ENCODE data around the gene METAP1.
"Not testable (repeated sequence)": the region's sequence is repeated elsewhere in the genome, so short reads cannot be mapped to it uniquely, and the experiment has no call there.

Gene METAP1

GRCh38 chr4:98995183-98996055 is at the start of gene METAP1:
Gene METAP1, plus strand, starts transcription at chr4:98995721. Its CDS starts 33 bp downstream, at chr4:98995754.
- peak; percentile 96 for DNase-seq (ENCODE audit: low spot score)

DNA sequence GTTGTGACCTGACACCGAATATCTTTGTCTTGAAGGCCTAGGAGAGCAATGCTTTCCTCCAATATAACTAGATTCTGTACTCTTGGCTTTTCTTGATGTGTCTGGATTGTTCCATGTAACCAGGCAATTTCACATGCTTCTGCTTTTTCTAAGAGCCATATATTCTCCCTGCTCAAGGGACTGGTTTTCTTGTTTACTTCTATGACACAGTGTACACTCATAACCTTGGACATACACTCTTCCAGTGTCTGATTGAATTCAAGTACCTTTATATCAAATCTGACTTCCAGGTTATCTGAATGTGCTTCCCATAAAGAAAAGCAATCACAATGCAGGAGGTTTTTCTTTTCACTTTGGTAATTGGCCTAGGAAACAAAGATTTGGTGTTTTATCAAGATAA is 49.2 kb upstream of the METAP1 start:
- no peak for DNase-seq (ENCODE audit: low spot score)

DNA sequence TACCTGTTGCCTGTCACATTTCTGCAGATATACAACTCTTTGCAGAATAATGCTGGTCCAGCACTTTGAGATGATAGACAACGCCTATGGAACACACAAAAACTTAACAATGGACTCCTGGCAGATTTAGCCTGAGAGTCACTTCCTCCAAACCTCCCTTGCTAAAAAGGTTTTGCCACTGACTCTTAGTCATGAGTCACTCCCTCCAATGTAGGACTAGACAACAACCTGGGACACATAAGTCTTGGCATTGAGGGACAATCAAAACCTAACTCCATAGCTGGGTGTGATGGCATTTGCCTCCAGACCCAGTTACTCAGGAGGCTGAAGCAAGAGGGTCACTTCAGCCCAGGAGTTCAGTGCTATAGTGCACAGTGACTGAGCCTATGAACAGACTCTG is 44.6 kb upstream of the METAP1 start:
- no peak for DNase-seq (ENCODE audit: low spot score)

GRCh38 chr4:98951710-98952109 is 43.8 kb upstream of the METAP1 start:
- no peak for DNase-seq (ENCODE audit: low spot score)

DNA sequence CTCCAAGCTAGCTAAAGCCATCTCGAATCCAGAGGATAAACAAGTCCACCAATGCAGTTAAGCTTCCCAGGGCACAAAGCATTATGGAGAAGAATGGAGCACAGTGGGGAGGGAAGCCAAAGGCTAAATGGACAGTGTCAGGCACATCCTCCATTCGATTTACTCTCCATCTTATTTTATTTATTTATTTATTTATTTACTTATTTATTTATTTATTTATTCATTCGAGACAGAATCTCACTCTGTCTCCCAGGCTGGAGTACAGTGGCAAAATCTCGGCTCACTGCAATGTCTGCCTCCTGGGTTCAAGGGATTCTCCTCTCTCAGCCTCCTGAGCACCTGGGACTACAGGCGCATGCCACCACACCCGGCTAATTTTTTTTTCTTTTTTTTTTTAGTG is 40.3 kb upstream of the METAP1 start:
- no peak for DNase-seq (ENCODE audit: low spot score)

- DNase-seq (ENCODE audit: low spot score): no peak
Measured at GRCh38 chr4:98958065-98958464, 37.5 kb upstream of the METAP1 start.

DNA sequence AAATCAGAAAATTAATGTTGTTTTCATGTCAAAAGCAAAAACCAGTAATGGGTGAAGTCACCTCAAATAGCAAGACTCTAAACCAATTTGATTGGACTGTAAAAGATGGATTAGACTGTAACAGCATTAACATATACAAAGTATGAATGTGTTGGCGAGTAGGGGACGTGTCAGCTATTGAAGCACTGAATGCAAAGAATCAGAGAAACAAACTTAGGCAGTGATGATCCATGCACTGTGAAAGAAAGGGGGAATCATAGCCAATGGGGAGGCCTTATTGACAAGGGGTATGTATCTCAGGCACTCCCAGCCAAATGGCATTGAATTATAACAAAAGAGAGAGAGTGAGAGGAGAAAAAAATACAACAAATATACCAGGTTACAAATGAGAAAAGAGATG is 36.1 kb upstream of the METAP1 start:
- DNase-seq (ENCODE audit: low spot score): no peak

DNA sequence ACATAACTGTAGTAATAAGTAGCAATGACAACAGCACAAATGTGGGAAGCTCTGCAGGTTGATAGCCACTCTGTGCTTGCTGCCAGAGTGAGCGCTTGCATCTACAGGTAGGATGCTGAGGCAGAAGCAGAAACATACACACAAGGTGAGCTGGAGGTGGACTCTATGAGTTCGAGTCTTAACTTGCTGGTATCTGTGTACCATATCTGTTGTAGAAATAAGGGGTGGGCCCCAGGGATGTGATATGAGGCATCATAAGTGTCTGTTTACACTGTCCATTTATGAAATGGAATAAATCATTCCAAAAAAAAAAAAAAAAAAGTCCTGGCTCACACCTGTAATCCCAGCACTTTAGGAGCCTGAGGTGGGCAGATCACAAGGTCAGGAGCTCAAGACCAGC is 33.8 kb upstream of the METAP1 start:
- no peak for DNase-seq (ENCODE audit: low spot score)

- no peak for DNase-seq (ENCODE audit: low spot score)
Measured at GRCh38 chr4:98963538-98964433, 31.7 kb upstream of the METAP1 start.

- no peak for DNase-seq (ENCODE audit: low spot score)
Measured at GRCh38 chr4:98966926-98967325, 28.6 kb upstream of the METAP1 start.

DNA sequence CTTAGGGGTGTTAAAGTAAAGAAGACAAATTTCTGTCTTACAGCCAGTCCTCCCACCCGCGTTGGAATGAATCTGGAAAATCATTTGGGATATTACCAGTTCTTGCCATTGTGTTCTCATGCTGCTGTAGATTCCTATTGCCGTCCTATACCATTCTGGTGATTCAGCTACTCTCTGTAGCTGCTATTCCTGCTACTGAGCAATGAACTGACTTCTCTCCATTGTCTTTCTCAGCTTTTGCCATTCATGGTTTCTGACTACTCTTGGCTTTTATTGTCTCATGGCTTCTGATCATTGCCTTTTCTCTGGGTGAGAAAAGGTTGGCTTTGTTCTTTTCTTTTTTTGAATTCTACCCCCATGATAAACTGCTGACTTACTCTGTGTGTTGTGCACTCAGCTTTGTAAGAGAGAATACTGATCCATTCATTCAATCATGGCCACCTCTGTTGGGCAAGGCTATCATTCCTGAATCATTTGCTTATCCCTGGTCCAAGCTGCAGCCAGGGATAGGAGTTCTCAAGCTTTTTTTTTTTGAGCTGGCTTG is 27.7 kb upstream of the METAP1 start:
- no peak for DNase-seq (ENCODE audit: low spot score)

GRCh38 chr4:98969878-98970785 is 25.4 kb upstream of the METAP1 start:
- no peak for DNase-seq (ENCODE audit: low spot score)

DNA sequence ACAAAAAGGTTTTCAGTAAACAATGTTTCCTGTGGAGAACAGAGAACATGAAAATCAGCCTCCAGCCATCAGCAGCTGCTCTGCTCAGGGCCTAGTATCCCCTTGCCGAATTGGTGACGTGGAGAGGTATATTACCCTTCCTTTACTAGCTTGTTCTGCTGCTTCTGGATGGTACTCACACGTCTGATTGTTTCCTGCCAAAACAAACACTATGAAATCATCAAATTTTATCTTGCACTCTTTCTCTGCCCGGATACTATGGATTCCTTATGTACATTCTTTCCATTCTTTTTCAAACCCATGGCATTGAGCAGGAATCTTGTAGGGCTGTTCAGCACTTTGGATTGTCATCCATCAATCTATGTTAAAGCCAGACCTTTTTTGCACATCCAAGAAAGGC is 18.8 kb upstream of the METAP1 start:
- DNase-seq (ENCODE audit: low spot score): no peak

DNA sequence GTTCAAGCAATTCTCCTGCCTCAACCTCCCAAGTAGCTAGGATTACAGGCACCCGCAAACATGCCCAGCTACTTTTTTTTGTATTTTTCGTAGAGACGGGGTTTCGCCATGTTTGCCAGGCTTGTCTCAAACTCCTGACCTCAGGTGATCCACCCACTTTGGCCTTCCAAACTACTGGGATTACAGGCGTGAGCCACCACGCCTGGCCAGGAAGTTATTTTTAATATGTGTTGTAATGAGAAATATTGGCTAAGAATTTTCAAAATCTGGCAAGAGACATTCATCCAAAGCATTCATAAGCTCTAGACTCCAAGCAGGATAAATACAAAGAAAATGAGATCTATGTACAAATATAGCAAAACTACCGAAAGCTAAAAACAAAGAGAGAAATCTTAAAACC is 18.0 kb upstream of the METAP1 start:
- DNase-seq (ENCODE audit: low spot score): no peak

DNA sequence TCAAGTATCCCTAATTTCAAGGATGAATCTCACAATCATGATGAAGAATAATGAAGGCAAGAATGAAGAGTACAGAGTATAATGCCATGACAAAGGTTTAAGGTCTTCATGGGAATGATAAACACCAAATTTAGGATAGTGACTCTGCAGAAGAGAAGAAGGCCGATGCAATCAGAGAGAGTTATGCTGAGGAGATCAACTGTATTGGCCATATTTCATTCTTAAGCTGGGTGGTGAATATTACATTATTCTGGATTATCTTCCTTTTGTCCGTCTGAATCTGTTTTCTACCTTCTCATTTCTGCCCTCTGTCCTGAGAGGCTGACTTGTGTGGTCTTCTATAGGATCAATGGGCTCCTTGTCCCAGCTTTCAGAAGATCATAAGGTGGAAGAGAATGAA is 7.8 kb upstream of the METAP1 start:
- no peak for DNase-seq (ENCODE audit: low spot score)

DNA sequence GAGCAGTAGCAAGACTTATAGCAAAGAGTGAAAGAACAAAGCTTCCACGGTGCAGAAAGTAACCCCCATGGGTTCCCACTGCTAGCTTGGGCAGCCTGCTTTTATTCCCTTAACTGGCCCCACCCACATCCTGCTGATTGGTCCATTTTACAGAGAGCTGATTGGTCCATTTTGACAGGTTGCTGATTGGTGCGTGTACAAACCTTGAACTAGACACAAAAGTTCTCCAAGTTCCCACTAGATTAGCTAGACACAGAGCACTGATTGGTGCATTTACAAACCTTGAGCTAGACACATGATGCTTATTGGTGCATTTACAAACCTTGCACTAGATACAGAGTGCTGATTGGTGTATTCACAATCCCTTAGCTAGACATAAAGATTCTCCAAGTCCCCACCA is 2.7 kb upstream of the METAP1 start:
- not testable (repeated sequence) for DNase-seq (ENCODE audit: low spot score)

DNA sequence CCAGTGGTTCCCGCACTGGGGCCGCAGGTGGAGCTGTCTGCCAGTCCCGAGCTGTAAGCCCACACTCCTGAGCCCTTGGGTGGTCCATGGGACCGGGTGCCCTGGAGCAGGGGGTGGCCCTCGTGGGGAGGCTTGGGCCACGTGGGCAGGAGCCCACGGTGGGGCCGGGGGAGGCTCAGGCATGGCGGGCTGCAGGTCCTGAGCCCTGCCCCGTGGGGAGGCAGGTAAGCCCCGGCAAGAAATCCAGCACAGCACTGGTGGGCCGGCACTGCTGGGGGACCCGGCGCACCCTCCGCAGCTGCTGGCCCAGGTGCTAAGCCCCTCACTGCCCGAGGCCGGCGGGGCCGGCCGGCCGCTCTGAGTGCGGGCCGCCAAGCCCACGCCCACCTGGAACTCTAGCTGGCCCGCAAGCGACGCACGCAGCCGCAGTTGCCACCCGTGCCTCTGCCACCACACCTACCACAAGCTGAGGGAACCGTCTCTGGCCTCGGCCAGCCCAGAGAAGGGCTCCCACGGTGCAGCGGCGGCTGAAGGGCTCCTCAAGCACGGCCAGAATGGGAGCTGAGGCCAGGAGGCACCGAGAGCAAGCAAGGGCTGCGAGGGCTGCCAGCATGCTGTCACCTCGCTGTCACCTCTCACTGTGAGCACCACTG is 2.0 kb upstream of the METAP1 start:
- DNase-seq (ENCODE audit: low spot score): no peak

GRCh38 chr4:98994474-98995182 is 893 bp upstream of the METAP1 start:
- no peak for DNase-seq (ENCODE audit: low spot score)

DNA sequence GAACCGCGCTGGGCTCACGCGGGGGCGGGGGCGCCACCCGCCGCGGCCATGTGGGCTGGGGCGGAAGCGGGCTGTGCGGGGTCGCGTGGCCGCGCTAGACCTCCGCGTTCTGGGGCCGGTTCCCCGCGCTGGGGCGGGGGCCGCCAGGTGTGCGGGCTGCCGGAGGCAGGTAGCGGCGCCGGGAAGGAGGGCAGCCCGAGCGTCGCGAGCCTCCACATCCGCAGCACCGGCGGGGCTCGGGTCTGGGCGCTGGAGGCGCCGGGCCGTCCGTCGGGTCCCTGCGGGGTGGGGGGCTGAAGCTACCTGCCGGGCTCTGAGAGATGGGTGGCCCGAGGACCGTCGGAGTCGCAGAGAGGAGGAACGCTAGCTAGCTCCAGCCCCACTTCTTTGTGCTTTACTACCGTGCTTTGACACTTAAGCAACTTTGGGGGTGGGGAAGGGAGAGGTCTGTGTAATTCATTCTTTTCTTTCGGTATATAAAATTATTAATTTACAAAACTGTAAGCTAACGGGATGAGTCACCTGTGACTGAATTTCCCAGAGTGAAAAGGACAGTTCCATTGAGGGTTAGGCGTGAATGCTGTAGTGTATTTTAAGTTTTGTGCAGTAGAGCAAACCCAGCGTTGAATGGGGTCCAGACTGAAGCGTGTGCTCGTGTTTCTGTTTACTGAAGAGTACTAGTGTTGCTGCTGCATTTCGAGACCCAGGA is 689 bp downstream of the METAP1 start:
- DNase-seq (ENCODE audit: low spot score): peak; percentile 25

- no peak for DNase-seq (ENCODE audit: low spot score)
Measured at GRCh38 chr4:98996765-98997068, 1.2 kb downstream of the METAP1 start.
